GM12801 (cell line): ENCODE measurements around the gene TRIM25.

Source experiments
- CTCF ChIP-seq: IDR thresholded peaks from one replicate; pipeline ENCODE4 v1.5.1; 2011; ENCODE audit warnings: control low read depth; ENCODE audit not compliant: insufficient read length; ENCODE audit errors: extremely low read depth

Gene TRIM25

GRCh38 chr17:56849131-56849530 is 64.7 kb downstream of the TRIM25 start:
- TF ChIP-seq CTCF = no peak

GRCh38 chr17:56847106-56847505 is 66.7 kb downstream of the TRIM25 start:
- TF ChIP-seq CTCF = no peak

GRCh38 chr17:56845934-56846333 is 67.9 kb downstream of the TRIM25 start:
- no peak for TF ChIP-seq CTCF

GRCh38 chr17:56842577-56842976 is 71.3 kb downstream of the TRIM25 start:
- no peak for TF ChIP-seq CTCF

- TF ChIP-seq CTCF = no peak
These were observed 75.2 kb downstream of the TRIM25 start for GRCh38 chr17:56838687-56839086.
